Fibroblast of mammary gland (primary cell): ENCODE data around the gene MISP.

Experiments used
- DNase-seq: peaks from one replicate; pipeline ENCODE4 v3.0.0-alpha.2; 2010; ENCODE audit warnings: low read depth
- H3K4me3 ChIP-seq: 2 replicates; pipeline ENCODE4 v1.5.1; 2011; ENCODE audit warnings: low read depth, mild to moderate bottlenecking, low read length, moderate library complexity; ENCODE audit not compliant: control insufficient read depth
- CTCF ChIP-seq: conservative IDR thresholded peaks from 2 replicates; pipeline ENCODE4 v1.5.1; 2011; ENCODE audit warnings: low read depth, low read length, inconsistent platforms; ENCODE audit not compliant: control insufficient read depth, insufficient read depth

The MISP gene

GRCh38 chr19:764301-764700 is 13.4 kb downstream of the MISP start:
- no peak for DNase-seq
- H3K4me3 ChIP-seq: no peak overlapping the region
- no peak for TF ChIP-seq CTCF

- no peak for TF ChIP-seq CTCF
- H3K4me3 ChIP-seq: no peak overlapping the region
- DNase-seq: no peak
Observed at GRCh38 chr19:765179-765738, 14.3 kb downstream of the MISP start.

- H3K4me3 ChIP-seq: no peak overlapping the region
- no peak for TF ChIP-seq CTCF
- DNase-seq: peak; percentile 70
Observed at GRCh38 chr19:768424-768823, 17.5 kb downstream of the MISP start.

GRCh38 chr19:769616-770015 is 18.7 kb downstream of the MISP start:
- TF ChIP-seq CTCF: no peak
- no peak overlapping the region for H3K4me3 ChIP-seq
- no peak for DNase-seq

GRCh38 chr19:771332-771785 is 20.4 kb downstream of the MISP start:
- no peak overlapping the region for H3K4me3 ChIP-seq
- DNase-seq: peak; percentile 55
- peak; percentile 63 for TF ChIP-seq CTCF

GRCh38 chr19:772063-772462 is 21.2 kb downstream of the MISP start:
- H3K4me3 ChIP-seq: no peak overlapping the region
- no peak for DNase-seq
- TF ChIP-seq CTCF: no peak
